Activated naive CD8-positive, alpha-beta T cell treated with anti-CD3 and anti-CD28 coated beads for 36 hours (primary cell): Measurements from ENCODE around the gene MYL1. TPM values are rescaled to one million over a fixed set of nuclear protein-coding genes. Genes with fewer than 3 reads are reported as not detected.

Source experiments
- total RNA-seq, 2 experiments: library from RNA; stranded (reverse); gene quantifications; one replicate each; pipeline ENCODE4 v1.2.3, GENCODE V29; 2021

Gene MYL1
- total RNA-seq, 2 experiments from 2014 or later = not detected

Other genes starting within 250 kb of the MYL1 start
- 1 to 10 TPM; 2.6 to 3.7 TPM for gene KANSL1L, start 143.8 kb downstream of the MYL1 start, total RNA-seq
- gene ACADL, start 89.7 kb downstream of the MYL1 start, total RNA-seq = not detected
- gene LANCL1, start 161.6 kb upstream of the MYL1 start, total RNA-seq = 10 to 100 TPM; 43.6 to 45.2 TPM
- gene CPS1, start 241.4 kb upstream of the MYL1 start, total RNA-seq = 1 to 10 TPM; 2.6 to 2.8 TPM